ENCODE data around the gene CPNE9.

CPNE9 gene

DNA sequence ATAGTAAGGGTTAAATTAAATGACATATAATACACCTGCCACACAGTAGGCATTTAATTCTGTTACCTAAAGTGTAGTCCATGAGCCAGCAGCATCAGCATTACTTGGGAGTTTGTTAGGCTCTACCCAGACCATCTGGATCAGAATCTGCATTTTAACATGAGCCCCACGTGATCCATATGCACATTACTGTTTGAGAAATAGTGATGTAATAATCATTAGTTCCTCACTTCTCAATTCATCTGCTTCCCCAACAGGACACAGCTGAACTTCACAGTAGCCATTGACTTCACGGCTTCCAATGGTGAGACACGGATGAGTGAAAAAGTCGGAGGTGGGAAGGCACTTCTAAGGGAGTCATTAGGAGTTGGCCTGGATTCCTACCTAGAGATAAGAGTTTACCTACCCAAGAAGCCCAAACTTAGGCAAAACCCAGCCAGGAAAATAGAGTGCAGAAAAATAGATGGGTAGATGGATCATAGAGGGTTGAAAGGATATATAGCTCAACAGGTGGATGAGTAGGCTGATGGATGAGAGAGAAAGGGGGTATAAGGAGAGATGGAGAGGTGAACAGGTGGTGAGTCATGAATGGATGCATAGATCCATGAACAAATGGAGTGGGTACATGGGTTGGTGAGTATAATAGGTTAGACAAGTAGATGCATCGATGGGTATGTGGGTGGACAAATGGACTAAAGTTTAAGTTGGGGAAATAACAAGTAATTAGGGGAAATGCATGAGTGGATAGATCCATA is 13.3 kb downstream of the CPNE9 start:
- no peak for DNase-seq (ENCODE audit: low read depth)

- DNase-seq (ENCODE audit: low read depth) = no peak
Measured at GRCh38 chr3:9717563-9717962, 13.9 kb downstream of the CPNE9 start.

GRCh38 chr3:9718118-9718517 is 14.5 kb downstream of the CPNE9 start:
- DNase-seq (ENCODE audit: low read depth) = no peak

DNA sequence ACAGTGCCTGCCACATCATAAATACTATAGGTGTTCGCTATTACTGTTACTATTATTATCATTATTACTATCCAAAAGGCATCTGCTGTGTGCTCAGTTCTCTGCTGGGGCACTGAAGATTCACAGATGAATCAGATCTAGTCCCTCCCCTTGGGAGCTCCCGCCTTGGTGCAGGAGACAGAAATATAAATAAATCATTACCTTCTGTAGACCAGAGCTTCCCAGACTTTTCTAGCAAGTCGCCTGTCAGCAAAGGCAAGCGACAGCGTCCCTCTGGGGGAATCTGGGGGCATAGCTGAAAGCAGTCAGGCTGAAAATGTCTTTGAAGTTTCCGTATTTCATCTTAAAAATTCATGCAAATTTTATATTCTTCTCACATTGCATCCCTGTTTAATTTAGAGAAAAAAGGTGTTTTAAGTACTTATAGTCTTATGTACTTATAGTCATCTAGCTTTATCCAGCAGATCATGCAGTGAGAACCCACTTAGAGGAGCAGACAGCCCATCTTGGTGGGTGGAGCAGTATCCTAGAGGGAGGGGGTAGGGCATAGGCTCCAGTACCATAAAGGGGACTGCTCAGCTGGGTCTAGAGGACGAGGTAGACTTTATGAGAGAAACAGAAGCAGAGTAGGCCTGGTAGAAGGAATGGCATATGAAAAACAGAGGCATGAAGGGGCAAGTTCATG is 17.5 kb downstream of the CPNE9 start:
- no peak for DNase-seq (ENCODE audit: low read depth)

DNA sequence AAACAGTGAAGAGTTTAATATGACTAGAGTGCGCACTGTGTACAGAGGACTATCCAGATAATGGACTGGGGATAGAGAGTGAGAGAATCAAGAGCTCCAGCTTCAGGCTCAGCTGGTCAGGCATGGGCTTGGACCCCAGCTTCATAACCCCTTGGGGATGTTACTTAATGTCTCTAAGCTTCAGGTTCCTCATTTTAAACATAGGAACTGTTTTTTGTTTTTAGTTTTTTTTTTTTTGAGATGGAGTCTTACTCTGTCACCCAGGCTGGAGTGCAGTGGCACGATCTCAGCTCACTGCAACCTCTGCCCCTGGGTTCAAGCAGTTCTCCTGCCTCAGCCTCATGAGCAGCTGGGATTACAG is 18.0 kb downstream of the CPNE9 start:
- DNase-seq (ENCODE audit: low read depth) = no peak

GRCh38 chr3:9725775-9726515 is 22.3 kb downstream of the CPNE9 start:
- DNase-seq (ENCODE audit: low read depth) = no peak

- no peak for DNase-seq (ENCODE audit: low read depth)
Measured at GRCh38 chr3:9727041-9727595, 23.5 kb downstream of the CPNE9 start.

- DNase-seq (ENCODE audit: low read depth) = no peak
Measured at GRCh38 chr3:9727743-9728142, 24.1 kb downstream of the CPNE9 start.

GRCh38 chr3:9729419-9729818 is 25.8 kb downstream of the CPNE9 start:
- DNase-seq (ENCODE audit: low read depth) = no peak

DNA sequence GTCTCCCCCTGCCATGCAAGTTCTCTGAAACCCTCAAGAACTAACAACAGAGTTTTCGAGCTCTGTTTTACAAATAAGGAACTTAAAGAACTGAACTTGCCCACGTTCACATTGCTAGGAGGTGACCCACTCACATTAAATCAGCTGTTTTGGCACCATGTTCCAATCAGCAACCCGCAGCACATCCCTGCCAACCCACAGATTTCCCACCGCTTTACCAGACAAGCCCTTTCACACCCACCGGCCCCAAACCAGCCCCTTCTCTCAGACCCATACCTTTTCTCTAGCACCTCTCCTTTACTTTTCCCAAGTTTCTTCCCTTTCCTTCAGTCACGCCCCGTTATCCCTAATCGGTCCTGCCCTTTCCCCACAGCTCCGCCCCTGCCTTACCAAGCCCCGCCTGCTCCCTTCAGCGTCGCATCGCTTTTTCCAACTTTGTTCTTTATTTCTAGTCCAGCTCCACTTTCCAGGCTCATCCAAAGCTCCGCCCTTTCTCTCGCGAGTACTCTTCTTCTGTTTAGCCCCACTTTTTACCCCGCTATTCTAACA is 27.1 kb downstream of the CPNE9 start:
- DNase-seq (ENCODE audit: low read depth) = no peak

GRCh38 chr3:9731206-9732079 is 27.8 kb downstream of the CPNE9 start, which contains the start of gene BRPF1:
Gene BRPF1 (plus strand): TSS chr3:9731735. CDS start chr3:9734141, 2,406 bp downstream.
- peak; percentile 99 for DNase-seq (ENCODE audit: low read depth)

- DNase-seq (ENCODE audit: low read depth) = peak; percentile 24
Measured at GRCh38 chr3:9732080-9732739, 28.6 kb downstream of the CPNE9 start.

- DNase-seq (ENCODE audit: low read depth) = no peak
Measured at GRCh38 chr3:9732740-9733115, 29.1 kb downstream of the CPNE9 start.

DNA sequence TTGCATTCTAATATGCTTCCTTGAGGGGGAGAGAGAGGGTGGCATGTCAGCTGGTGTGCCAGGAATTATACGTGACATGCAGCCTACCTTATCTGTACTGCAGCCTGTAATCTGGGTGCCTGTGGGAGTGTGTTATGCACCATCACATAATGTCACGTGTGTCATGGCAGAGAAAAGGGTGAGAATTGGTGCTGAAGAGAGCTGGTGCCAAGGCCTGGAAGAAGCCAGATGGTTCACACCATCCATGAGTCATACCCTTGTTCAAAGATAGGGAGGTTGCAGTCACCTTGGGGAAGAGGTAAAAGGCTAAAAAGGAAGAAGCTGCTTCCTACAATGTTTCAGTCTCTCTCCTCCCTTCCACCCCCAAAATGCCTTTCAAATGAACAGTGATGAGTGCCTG is 33.2 kb downstream of the CPNE9 start:
- no peak for DNase-seq (ENCODE audit: low read depth)

GRCh38 chr3:9739181-9739580 is 35.5 kb downstream of the CPNE9 start:
- DNase-seq (ENCODE audit: low read depth) = no peak

DNA sequence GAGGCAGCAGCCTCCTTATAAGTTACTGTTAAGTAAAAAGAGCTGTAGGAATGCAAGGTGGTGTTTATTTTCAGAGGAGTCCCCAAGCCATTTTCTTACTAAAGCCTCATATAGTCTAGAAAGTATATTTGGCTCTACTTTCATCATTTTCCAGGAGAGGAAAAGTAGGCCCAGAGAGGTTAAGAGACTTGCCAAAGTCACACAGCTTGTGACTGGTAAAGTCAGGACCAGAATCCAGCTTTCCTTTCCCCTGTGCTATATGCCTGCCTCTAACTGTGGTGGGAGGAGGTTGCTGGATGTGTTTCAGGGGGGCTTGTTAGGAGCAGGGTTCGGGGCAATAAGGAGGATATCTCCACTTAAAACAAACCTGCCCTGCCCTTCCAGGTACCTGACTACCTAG is 38.9 kb downstream of the CPNE9 start:
- no peak for DNase-seq (ENCODE audit: low read depth)

DNA sequence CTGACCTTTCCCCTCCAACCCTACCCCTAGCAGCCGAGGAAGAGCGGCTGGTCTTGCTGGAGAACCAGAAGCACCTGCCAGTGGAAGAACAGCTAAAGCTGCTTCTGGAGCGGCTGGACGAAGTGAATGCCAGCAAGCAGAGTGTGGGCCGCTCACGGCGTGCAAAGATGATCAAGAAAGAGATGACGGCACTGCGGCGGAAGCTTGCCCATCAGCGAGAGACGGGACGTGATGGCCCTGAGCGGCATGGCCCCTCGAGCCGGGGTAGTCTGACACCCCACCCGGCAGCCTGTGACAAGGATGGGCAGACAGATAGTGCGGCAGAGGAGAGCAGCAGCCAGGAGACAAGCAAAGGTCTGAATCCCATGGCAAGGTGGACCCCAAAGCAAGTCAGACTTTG is 39.9 kb downstream of the CPNE9 start:
- no peak for DNase-seq (ENCODE audit: low read depth)

- no peak for DNase-seq (ENCODE audit: low read depth)
Measured at GRCh38 chr3:9744162-9744561, 40.5 kb downstream of the CPNE9 start.

- DNase-seq (ENCODE audit: low read depth) = no peak
Measured at GRCh38 chr3:9745521-9745920, 41.9 kb downstream of the CPNE9 start.

- DNase-seq (ENCODE audit: low read depth) = no peak
Measured at GRCh38 chr3:9746330-9746729, 42.7 kb downstream of the CPNE9 start.

DNA sequence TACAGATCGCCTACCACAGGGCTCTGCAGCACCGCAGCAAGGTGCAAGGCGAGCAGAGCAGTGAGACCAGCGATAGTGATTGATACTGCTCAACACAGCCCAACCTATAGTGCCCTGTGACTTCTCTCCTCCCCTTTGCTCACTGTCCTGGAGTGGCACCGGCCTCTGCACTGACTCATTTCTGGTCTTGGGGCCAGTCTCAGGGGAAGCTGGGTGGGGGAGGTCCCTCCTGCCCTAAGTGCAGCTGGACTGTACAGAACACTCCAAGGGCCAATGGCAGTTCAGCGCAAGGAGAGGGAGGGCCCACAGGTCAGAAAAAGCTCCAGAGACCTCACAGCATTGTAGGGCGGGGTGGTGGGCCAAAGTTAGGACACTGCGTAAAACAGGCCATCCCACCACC is 43.6 kb downstream of the CPNE9 start:
- no peak for DNase-seq (ENCODE audit: low read depth)
